Tibial nerve (tissue), 4 donors: Measurements from ENCODE around the gene TMEM187. TPM values are rescaled to one million over a fixed set of nuclear protein-coding genes. Genes with fewer than 3 reads are reported as not detected.

Experiments used
- DNase-seq, 2 donors: peaks; one replicate each; pipeline ENCODE4 v3.0.0-alpha.2; 2019; ENCODE audit warnings: low spot score in 2 of 2
- H3K27ac ChIP-seq, 4 donors: fragments of 200-600 bp; sonication (generic) in 3 of 4; one replicate each; pipeline ENCODE4 v1.5.1; 2017 to 2019; ENCODE audit warnings: mild to moderate bottlenecking in 1 of 4
- H3K27me3 ChIP-seq, 2 donors: fragments of 200-600 bp; sonication (generic) in 1 of 2; one replicate each; pipeline versions ENCODE4 v1.5.1 to v1.6.0; 2017 to 2019
- H3K36me3 ChIP-seq, 3 donors: fragments of 200-600 bp; sonication (generic); one replicate each; pipeline ENCODE4 v1.5.1; 2018 to 2019
- H3K4me1 ChIP-seq, 4 donors: fragments of 200-600 bp; sonication (generic) in 3 of 4; one replicate each; pipeline ENCODE4 v1.5.1; 2017 to 2019
- H3K4me3 ChIP-seq, 4 donors: fragments of 200-600 bp; sonication (generic) in 3 of 4; one replicate each; pipeline ENCODE4 v1.5.1; 2017 to 2019; ENCODE audit warnings: mild to moderate bottlenecking in 1 of 4, moderate library complexity in 1 of 4
- H3K9me3 ChIP-seq, 4 donors: fragments of 200-600 bp; sonication (generic) in 3 of 4; one replicate each; pipeline ENCODE4 v1.5.1; 2017 to 2019
- EP300 ChIP-seq, 2 donors: sonication (generic); formaldehyde crosslinking; IDR thresholded peaks; one replicate each; pipeline ENCODE4 v1.6.1; 2017; ENCODE audit warnings: antibody characterized with exemption in 2 of 2, mild to moderate bottlenecking in 1 of 2
- POLR2A ChIP-seq, 2 donors: fragments of 450-650 bp; IDR thresholded peaks; one replicate each; pipeline ENCODE4 v1.6.1; 2017; ENCODE audit warnings: antibody characterized with exemption in 2 of 2, mild to moderate bottlenecking in 2 of 2, moderate library complexity in 2 of 2
- WGBS, 2 donors: methylation state at CpG; one replicate each; pipeline ENCODE4 v1.1.5; 2018; 5-methylcytosine and 5-hydroxymethylcytosine counted together
- total RNA-seq, 4 donors: library from RNA; depleted of rRNA; stranded (reverse); fragments of >200 nt; gene quantifications; one replicate each; pipeline ENCODE4 v1.1.0, GENCODE V29; 2016
- TF ChIP-seq, protein P1 (sequence below), 5 experiments: fragments of 200-600 bp in 3 of 5; fragments of 450-650 bp in 2 of 5; sonication (generic) in 3 of 5; IDR thresholded peaks; one replicate each; pipeline ENCODE4 v1.5.1; 2016 to 2019; ENCODE audit warnings: antibody characterized with exemption in 5 of 5, mild to moderate bottlenecking in 3 of 5, moderate library complexity in 2 of 5

TMEM187 gene
- total RNA-seq, 4 donors from 2014 or later: 4.2 to 16.4 (median 9.6) TPM

DNA sequence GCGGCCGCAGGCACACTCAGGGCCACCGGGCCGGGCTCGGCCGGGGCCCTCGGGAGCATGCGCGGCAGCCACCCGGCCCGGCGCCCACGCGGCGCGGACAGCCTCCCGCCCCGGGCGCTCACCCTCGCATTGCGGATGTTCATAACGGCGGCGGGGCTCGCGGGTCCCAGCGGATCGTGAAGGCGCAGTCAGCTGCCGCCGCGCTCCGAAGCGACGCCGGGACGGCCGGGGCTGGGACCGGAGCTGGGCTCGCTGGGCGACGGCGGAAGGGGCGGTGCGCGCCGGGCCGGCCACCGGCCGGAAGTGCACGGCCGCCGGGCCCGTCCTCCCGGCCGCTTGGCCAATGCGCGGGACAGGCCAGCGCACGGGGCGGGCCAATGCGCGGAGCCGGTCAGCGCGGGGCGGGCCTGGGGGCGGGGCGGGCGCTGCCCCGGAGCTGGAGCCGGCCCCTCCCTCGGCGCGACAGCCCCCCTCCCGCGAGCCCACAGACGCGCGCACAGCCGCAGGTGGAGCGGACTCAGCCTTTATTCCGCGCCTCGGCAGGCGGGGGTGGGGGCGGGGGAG is 37.7 kb upstream of the TMEM187 start, which contains the start of gene NAA10:
Gene NAA10 (minus strand): TSS at position 276 of the 564 bp plus-strand sequence. CDS start 133 bp downstream, at position 143.
- TF ChIP-seq POLR2A (IDR thresholded peaks at IDR 0.05): peak in 1 of 2 donors; percentile 18
- TF ChIP-seq, protein P1, sequence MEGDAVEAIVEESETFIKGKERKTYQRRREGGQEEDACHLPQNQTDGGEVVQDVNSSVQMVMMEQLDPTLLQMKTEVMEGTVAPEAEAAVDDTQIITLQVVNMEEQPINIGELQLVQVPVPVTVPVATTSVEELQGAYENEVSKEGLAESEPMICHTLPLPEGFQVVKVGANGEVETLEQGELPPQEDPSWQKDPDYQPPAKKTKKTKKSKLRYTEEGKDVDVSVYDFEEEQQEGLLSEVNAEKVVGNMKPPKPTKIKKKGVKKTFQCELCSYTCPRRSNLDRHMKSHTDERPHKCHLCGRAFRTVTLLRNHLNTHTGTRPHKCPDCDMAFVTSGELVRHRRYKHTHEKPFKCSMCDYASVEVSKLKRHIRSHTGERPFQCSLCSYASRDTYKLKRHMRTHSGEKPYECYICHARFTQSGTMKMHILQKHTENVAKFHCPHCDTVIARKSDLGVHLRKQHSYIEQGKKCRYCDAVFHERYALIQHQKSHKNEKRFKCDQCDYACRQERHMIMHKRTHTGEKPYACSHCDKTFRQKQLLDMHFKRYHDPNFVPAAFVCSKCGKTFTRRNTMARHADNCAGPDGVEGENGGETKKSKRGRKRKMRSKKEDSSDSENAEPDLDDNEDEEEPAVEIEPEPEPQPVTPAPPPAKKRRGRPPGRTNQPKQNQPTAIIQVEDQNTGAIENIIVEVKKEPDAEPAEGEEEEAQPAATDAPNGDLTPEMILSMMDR (IDR thresholded peaks at IDR 0.05): peak in 1 of 5 experiments; percentile 22
- TF ChIP-seq EP300 (IDR thresholded peaks at IDR 0.05): no peak
- peak in 1 of 2 donors; percentile 42 for DNase-seq
- 38% methylated on average over 17 of the region's 87 CpGs; no CpG with 5 or more reads in 1 of the 2 donors for WGBS, 2 donors

DNA sequence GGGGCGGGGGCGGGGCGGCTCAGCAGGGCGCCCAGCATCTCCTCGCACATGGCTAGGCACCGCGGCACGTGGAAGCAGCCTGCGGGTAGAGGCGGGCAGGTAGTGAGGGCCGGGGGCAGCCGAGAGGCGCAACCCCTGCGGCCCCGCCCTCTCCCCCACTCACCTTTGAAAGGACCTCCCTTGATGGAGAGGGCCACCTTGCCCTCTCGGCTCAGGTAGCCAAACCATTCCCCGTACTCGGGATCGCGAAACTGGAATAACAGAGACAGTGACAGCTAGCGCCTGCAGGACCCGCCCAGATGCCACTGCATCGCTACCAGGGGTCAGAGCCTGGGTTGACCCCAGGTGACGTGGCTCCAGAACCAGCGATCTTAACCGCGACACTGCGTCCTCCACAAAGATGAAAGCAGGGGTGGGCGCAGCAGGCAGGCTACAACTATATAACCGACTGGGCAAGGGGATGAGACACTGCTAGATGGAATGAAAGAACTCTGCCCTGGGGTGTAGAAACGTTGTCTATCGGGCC is 37.2 kb upstream of the TMEM187 start:
- Histone ChIP-seq H3K9me3 (no peaks in the 10 kb centered on the region), H3K27me3 (no peaks in the 10 kb centered on the region), H3K4me1 (peaks cover 0 to 21% (median 2%) of the 10 kb centered on the region in 4 donors), H3K27ac (peak overlapping the region in 2 of 4 donors; percentile 67 to 68), H3K4me3 (peak overlapping the region; percentile 37 to 77 (median 45)), H3K36me3 (peaks cover 0 to 23% (median 0%) of the 10 kb centered on the region in 3 donors)
- 16 to 49% methylated on average over 16 to 18 of the region's 32 CpGs for WGBS, 2 donors
- no peak for TF ChIP-seq EP300 (IDR thresholded peaks at IDR 0.05)
- TF ChIP-seq, protein P1 (IDR thresholded peaks at IDR 0.05): no peak
- no peak for TF ChIP-seq POLR2A (IDR thresholded peaks at IDR 0.05)
- DNase-seq: no peak

More for the DNA sequence above, 37.7 kb upstream of the TMEM187 start, which contains the start of gene NAA10:
- Histone ChIP-seq H3K27me3 (no peaks in the 10 kb centered on the region), H3K9me3 (no peaks in the 10 kb centered on the region), H3K36me3 (peaks cover 0 to 28% (median 0%) of the 10 kb centered on the region in 3 donors), H3K4me3 (peak within 1 kb of the TSS; percentile 47 to 77 (median 57)), H3K4me1 (peaks cover 0 to 21% (median 2%) of the 10 kb centered on the region in 4 donors), H3K27ac (peak within 1 kb of the TSS in 2 of 4 donors; percentile 67 to 71)

DNA sequence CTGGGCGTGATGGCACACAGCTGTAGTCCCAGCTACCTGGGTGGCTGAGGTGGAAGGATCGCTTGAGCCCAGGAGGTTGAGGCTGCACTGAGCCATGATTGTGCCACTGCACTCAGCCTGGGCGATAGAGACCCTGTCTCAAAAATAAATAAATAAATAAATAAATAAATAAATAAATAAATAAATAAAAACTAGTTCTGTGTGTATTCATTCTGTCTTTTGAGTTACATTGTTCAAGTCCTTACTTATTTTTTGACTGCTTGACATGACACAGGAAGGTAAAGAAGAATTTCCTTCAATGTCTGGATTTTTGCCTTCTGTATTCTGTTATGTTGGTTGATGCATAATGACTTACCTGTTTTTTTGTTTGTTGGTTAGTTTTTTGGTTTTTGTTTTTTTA is 35.5 kb upstream of the TMEM187 start:
- peaks cover 0 to 30% (median 8%) of the 10 kb centered on the region in 4 donors for H3K4me1 ChIP-seq
- TF ChIP-seq POLR2A (IDR thresholded peaks at IDR 0.05) (no peak), EP300 (IDR thresholded peaks at IDR 0.05) (no peak)
- TF ChIP-seq, protein P1 (IDR thresholded peaks at IDR 0.05): no peak
- no peak overlapping the region for H3K4me3 ChIP-seq
- no peak overlapping the region for H3K27ac ChIP-seq
- H3K9me3 ChIP-seq: no peaks in the 10 kb centered on the region
- DNase-seq: no peak
- peaks cover 0 to 9% of the 10 kb centered on the region in 2 donors for H3K27me3 ChIP-seq
- H3K36me3 ChIP-seq: peaks cover 0 to 6% (median 0%) of the 10 kb centered on the region in 3 donors
- 88 to 91% methylated on average over 3 of the region's 3 CpGs for WGBS, 2 donors

DNA sequence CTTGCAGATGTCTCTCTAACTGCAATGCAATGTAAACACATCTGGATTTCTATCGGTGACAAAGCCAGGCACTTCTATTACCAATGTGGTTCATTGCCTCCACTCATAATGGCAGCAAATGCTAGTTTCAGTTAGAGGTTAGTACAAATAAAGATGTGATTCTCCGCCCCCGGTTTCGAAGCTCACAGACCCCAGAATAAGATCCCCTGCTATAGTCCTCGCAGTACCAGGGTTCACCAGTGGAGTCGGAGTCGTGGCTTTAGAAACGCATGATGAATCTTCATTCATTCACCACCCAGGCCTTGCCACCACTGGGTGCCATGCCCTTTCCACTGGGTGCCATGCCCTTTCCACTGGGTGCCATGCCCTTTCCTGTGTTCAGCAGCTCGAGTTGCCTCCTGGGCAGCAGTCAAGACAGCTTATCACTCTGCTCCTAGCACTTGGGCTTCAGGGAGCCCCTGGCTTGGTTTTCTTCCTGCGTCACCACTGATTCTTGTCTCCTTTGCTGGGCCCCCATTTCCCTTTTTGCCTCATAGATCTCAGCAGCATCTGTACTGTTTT is 34.2 kb upstream of the TMEM187 start:
- Histone ChIP-seq H3K9me3 (no peaks in the 10 kb centered on the region), H3K4me1 (peaks cover 0 to 32% (median 8%) of the 10 kb centered on the region in 4 donors), H3K4me3 (no peak overlapping the region), H3K36me3 (no peaks in the 10 kb centered on the region), H3K27me3 (peaks cover 0 to 14% of the 10 kb centered on the region in 2 donors), H3K27ac (no peak overlapping the region)
- TF ChIP-seq, protein P1 (IDR thresholded peaks at IDR 0.05): no peak
- no peak for TF ChIP-seq EP300 (IDR thresholded peaks at IDR 0.05)
- TF ChIP-seq POLR2A (IDR thresholded peaks at IDR 0.05): no peak
- no peak for DNase-seq
- WGBS, 2 donors: 67 to 76% methylated on average over 9 to 10 of the region's 10 CpGs

DNA sequence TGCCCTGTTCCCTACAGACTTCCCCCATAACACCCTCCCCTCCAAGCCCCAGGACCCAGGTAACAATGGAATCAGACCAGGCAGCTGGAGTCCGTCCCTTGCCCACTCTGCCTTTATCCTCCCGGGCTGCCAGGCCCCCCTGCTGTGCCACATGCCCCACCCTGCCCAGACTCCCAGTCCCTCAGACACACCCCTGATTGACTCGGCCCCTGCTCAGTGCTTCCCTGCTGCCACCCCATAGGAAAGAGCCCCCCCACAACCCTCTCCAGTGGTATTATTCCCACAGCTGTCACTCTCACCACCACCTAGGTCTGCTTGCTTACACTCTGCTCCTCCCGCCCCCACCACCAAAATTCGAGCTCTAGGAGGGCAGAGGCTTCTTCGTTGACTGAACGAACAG is 33.0 kb upstream of the TMEM187 start:
- Histone ChIP-seq H3K27ac (no peak overlapping the region), H3K9me3 (no peaks in the 10 kb centered on the region), H3K4me3 (no peak overlapping the region), H3K4me1 (peaks cover 0 to 28% (median 6%) of the 10 kb centered on the region in 4 donors), H3K36me3 (no peaks in the 10 kb centered on the region), H3K27me3 (peaks cover 0 to 14% of the 10 kb centered on the region in 2 donors)
- 69 to 78% methylated on average over 3 to 7 of the region's 7 CpGs for WGBS, 2 donors
- TF ChIP-seq EP300 (IDR thresholded peaks at IDR 0.05) (no peak), POLR2A (IDR thresholded peaks at IDR 0.05) (no peak)
- TF ChIP-seq, protein P1 (IDR thresholded peaks at IDR 0.05): no peak
- DNase-seq: no peak
